NCI-H524 treated with DMSO at 0.1 percent for 48 hours (cell line): ENCODE measurements around the gene RAD9A.
A peak's percentile ranks its signal among the peaks of the same experiment; 100 is the strongest.

ENCODE experiments used
- DNase-seq: peaks from one replicate; lab custom pipeline; 2025; lab: John Stamatoyannopoulos, UW

RAD9A gene

GRCh38 chr11:67428052-67429001 is 36.5 kb downstream of the RAD9A start, which contains the start of gene RPS6KB2:
RPS6KB2 (plus strand) TSS chr11:67428494; CDS start chr11:67428546, 52 bp downstream.
- DNase-seq: peak; percentile 73

- no peak for DNase-seq
Observed at GRCh38 chr11:67429038-67429668, 37.4 kb downstream of the RAD9A start.

- DNase-seq: no peak
Observed at GRCh38 chr11:67429722-67430121, 37.9 kb downstream of the RAD9A start.

GRCh38 chr11:67431346-67432249 is 39.8 kb downstream of the RAD9A start:
- no peak for DNase-seq

- DNase-seq: no peak
Observed at GRCh38 chr11:67432655-67433349, 41.0 kb downstream of the RAD9A start.

- no peak for DNase-seq
Observed at GRCh38 chr11:67433536-67434394, 42.0 kb downstream of the RAD9A start.

GRCh38 chr11:67434395-67434881 is 42.7 kb downstream of the RAD9A start:
- DNase-seq: no peak

- DNase-seq: no peak
Observed at GRCh38 chr11:67435031-67435726, 43.4 kb downstream of the RAD9A start.

GRCh38 chr11:67435727-67436458 is 44.1 kb downstream of the RAD9A start:
- no peak for DNase-seq

- no peak for DNase-seq
Observed at GRCh38 chr11:67436459-67437081, 44.8 kb downstream of the RAD9A start.

- no peak for DNase-seq
Observed at GRCh38 chr11:67437082-67437808, 45.5 kb downstream of the RAD9A start, which contains the start of gene PTPRCAP. PTPRCAP (minus strand) TSS chr11:67437682; CDS start chr11:67437619, 63 bp downstream.

GRCh38 chr11:67437809-67438157 is 46.0 kb downstream of the RAD9A start:
- DNase-seq: no peak

- DNase-seq: no peak
Observed at GRCh38 chr11:67438158-67438902, 46.5 kb downstream of the RAD9A start.

- DNase-seq: no peak
Observed at GRCh38 chr11:67439321-67440228, 47.8 kb downstream of the RAD9A start.

- DNase-seq: no peak
Observed at GRCh38 chr11:67440229-67441097, 48.7 kb downstream of the RAD9A start.
